NCI-H2171 (cell line): Measurements from ENCODE around the gene UQCC2.
A peak's percentile ranks its signal among the peaks of the same experiment; 100 is the strongest.

Experiments
- DNase-seq: peaks from one replicate; lab custom pipeline; 2025; lab: John Stamatoyannopoulos, UW

UQCC2 gene

GRCh38 chr6:33711140-33712129, at the start of gene UQCC2:
Gene UQCC2, minus strand, starts transcription at chr6:33711700. Its CDS starts 14 bp downstream, at chr6:33711686.
- peak; percentile 97 for DNase-seq

GRCh38 chr6:33759887-33760629, 48.6 kb upstream of the UQCC2 start:
- peak; percentile 33 for DNase-seq

- DNase-seq: no peak
These were observed 47.3 kb upstream of the UQCC2 start for GRCh38 chr6:33758815-33759216.

GRCh38 chr6:33757906-33758305, 46.4 kb upstream of the UQCC2 start:
- DNase-seq: no peak

GRCh38 chr6:33757113-33757512, 45.6 kb upstream of the UQCC2 start:
- DNase-seq: no peak

- DNase-seq: no peak
These were observed 44.9 kb upstream of the UQCC2 start for GRCh38 chr6:33756211-33756954.

GRCh38 chr6:33755070-33755869, 43.8 kb upstream of the UQCC2 start:
- peak; percentile 78 for DNase-seq

- DNase-seq: no peak
These were observed 42.7 kb upstream of the UQCC2 start for GRCh38 chr6:33754222-33754621.

- DNase-seq: no peak
These were observed 41.1 kb upstream of the UQCC2 start for GRCh38 chr6:33752646-33753015.

GRCh38 chr6:33751771-33752645, 40.5 kb upstream of the UQCC2 start:
- DNase-seq: peak; percentile 92

- no peak for DNase-seq
These were observed 38.9 kb upstream of the UQCC2 start for GRCh38 chr6:33750244-33750991.

GRCh38 chr6:33749401-33749800, 37.9 kb upstream of the UQCC2 start:
- peak; percentile 55 for DNase-seq

- DNase-seq: peak; percentile 36
These were observed 37.3 kb upstream of the UQCC2 start for GRCh38 chr6:33748841-33749240.

GRCh38 chr6:33747823-33748222, 36.3 kb upstream of the UQCC2 start:
- DNase-seq: no peak

GRCh38 chr6:33746651-33747100, 35.2 kb upstream of the UQCC2 start, which contains the start of gene IP6K3:
Gene IP6K3, minus strand, starts transcription at chr6:33746905. Its CDS starts 11,429 bp downstream, at chr6:33735476.
- DNase-seq: no peak

GRCh38 chr6:33746036-33746600, 34.6 kb upstream of the UQCC2 start:
- DNase-seq: no peak

GRCh38 chr6:33745548-33745947, 34.0 kb upstream of the UQCC2 start:
- no peak for DNase-seq

- peak; percentile 89 for DNase-seq
These were observed 33.5 kb upstream of the UQCC2 start for GRCh38 chr6:33744895-33745546.
